Esophagus squamous epithelium (tissue), 5 donors: ENCODE data around the gene CD83. TPM values are rescaled to one million over a fixed set of nuclear protein-coding genes. Genes with fewer than 3 reads are reported as not detected.
A peak's percentile ranks its signal among the peaks of the same experiment; 100 is the strongest.

ENCODE experiments used
- DNase-seq: peaks from one replicate; lab custom pipeline; 2025; lab: John Stamatoyannopoulos, UW
- H3K27ac ChIP-seq, 4 donors: fragments of 200-600 bp; sonication (generic); one replicate each; pipeline ENCODE4 v1.5.1; 2016 to 2019; ENCODE audit warnings: mild to moderate bottlenecking in 1 of 4
- H3K27me3 ChIP-seq, 4 donors: fragments of 200-600 bp; sonication (generic); 1 replicate in 3 of 4; 2 replicates in 1 of 4; pipeline versions ENCODE4 v1.5.1 to v1.6.0; 2017 to 2021; ENCODE audit warnings: antibody characterized with exemption in 1 of 4
- H3K36me3 ChIP-seq, 3 donors: fragments of 200-600 bp; sonication (generic); one replicate each; pipeline ENCODE4 v1.5.1; 2016 to 2019
- H3K4me1 ChIP-seq, 3 donors: fragments of 200-600 bp; sonication (generic); one replicate each; pipeline ENCODE4 v1.5.1; 2017 to 2019
- H3K4me3 ChIP-seq, 4 donors: fragments of 200-600 bp; sonication (generic); 1 replicate in 3 of 4; 2 replicates in 1 of 4; pipeline ENCODE4 v1.5.1; 2016 to 2019; ENCODE audit warnings: mild to moderate bottlenecking in 2 of 4, moderate library complexity in 1 of 4
- H3K9me3 ChIP-seq, 3 donors: fragments of 200-600 bp; sonication (generic); one replicate each; pipeline ENCODE4 v1.5.1; 2016 to 2019
- CTCF ChIP-seq, 6 experiments: fragments of 450-650 bp in 4 of 6; fragments of 200-600 bp in 2 of 6; sonication (generic) in 2 of 6; IDR thresholded peaks; one replicate each; pipeline ENCODE4 v1.5.1; 2016 to 2019; ENCODE audit warnings: antibody characterized with exemption in 6 of 6, mild to moderate bottlenecking in 4 of 6, moderate library complexity in 4 of 6
- POLR2A ChIP-seq, 4 donors: fragments of 450-650 bp; IDR thresholded peaks; one replicate each; pipeline ENCODE4 v1.6.1; 2017; ENCODE audit warnings: antibody characterized with exemption in 4 of 4, mild to moderate bottlenecking in 4 of 4, moderate library complexity in 3 of 4
- whole genome bisulfite sequencing, 2 donors: methylation state at CpG; one replicate each; pipeline ENCODE4 v1.1.5; 2018; 5-methylcytosine and 5-hydroxymethylcytosine counted together
- intact Hi-C: fragments of 100-400 bp; cut with DNase I; formaldehyde crosslinking; loops from one replicate; pipeline ENCODE4 v1.15.0; 2022
- total RNA-seq, 4 donors: library from RNA; depleted of rRNA; stranded (reverse); fragments of >200 nt; gene quantifications; one replicate each; pipeline ENCODE4 v1.1.0, GENCODE V29; 2016
- donor health status: DM: yes; HTN: yes; CAD: no.

The CD83 gene
- total RNA-seq, 4 donors from 2014 or later = 0.56 to 2.8 (median 1.1) TPM

- no peak overlapping the region for H3K4me3 ChIP-seq
- intact Hi-C loops = no loop called here
- H3K27me3 ChIP-seq = peaks cover 0 to 9% (median 0%) of the 10 kb centered on the region in 4 donors
- TF ChIP-seq CTCF (IDR thresholded peaks at IDR 0.05) = no peak
- H3K9me3 ChIP-seq = no peaks in the 10 kb centered on the region
- no peaks in the 10 kb centered on the region for H3K36me3 ChIP-seq
- no peak for DNase-seq
- WGBS, 2 donors = 59 to 66% methylated on average over 6 to 7 of the region's 7 CpGs
- H3K27ac ChIP-seq = no peak overlapping the region
- peaks cover 3 to 32% (median 7%) of the 10 kb centered on the region in 3 donors for H3K4me1 ChIP-seq
These were observed 28.3 kb upstream of the CD83 start for GRCh38 chr6:14089224-14089623.

GRCh38 chr6:14091339-14091978 is 26.1 kb upstream of the CD83 start:
- H3K27ac ChIP-seq = no peak overlapping the region
- no peaks in the 10 kb centered on the region for H3K36me3 ChIP-seq
- H3K9me3 ChIP-seq = no peaks in the 10 kb centered on the region
- no peak for DNase-seq
- 87 to 91% methylated on average over 4 of the region's 4 CpGs for WGBS, 2 donors
- no peak overlapping the region for H3K4me3 ChIP-seq
- H3K27me3 ChIP-seq = peaks cover 0 to 9% (median 0%) of the 10 kb centered on the region in 4 donors
- TF ChIP-seq POLR2A (IDR thresholded peaks at IDR 0.05) (no peak), CTCF (IDR thresholded peaks at IDR 0.05) (no peak)
- intact Hi-C loops = no loop called here
- H3K4me1 ChIP-seq = peaks cover 3 to 16% (median 4%) of the 10 kb centered on the region in 3 donors

- Histone ChIP-seq H3K27ac (no peak overlapping the region), H3K27me3 (peaks cover 0 to 9% (median 0%) of the 10 kb centered on the region in 4 donors), H3K4me3 (no peak overlapping the region), H3K36me3 (no peaks in the 10 kb centered on the region), H3K4me1 (peaks cover 3 to 13% (median 4%) of the 10 kb centered on the region in 3 donors), H3K9me3 (no peaks in the 10 kb centered on the region)
- TF ChIP-seq CTCF (IDR thresholded peaks at IDR 0.05) (no peak), POLR2A (IDR thresholded peaks at IDR 0.05) (no peak)
- no peak for DNase-seq
- WGBS, 2 donors = 83 to 89% methylated on average over 3 of the region's 3 CpGs
- intact Hi-C loops = no loop called here
These were observed 25.3 kb upstream of the CD83 start for GRCh38 chr6:14092316-14092715.

- Histone ChIP-seq H3K27me3 (peaks cover 0 to 9% (median 0%) of the 10 kb centered on the region in 4 donors), H3K4me3 (no peak overlapping the region), H3K4me1 (peaks cover 3 to 13% (median 4%) of the 10 kb centered on the region in 3 donors), H3K9me3 (no peaks in the 10 kb centered on the region), H3K27ac (peak overlapping the region in 1 of 4 donors; percentile 20), H3K36me3 (no peaks in the 10 kb centered on the region)
- intact Hi-C loops = no loop called here
- DNase-seq = no peak
- TF ChIP-seq CTCF (IDR thresholded peaks at IDR 0.05) = no peak
- no peak for TF ChIP-seq POLR2A (IDR thresholded peaks at IDR 0.05)
- 43 to 52% methylated on average over 11 of the region's 11 CpGs for WGBS, 2 donors
These were observed 24.5 kb upstream of the CD83 start for GRCh38 chr6:14092838-14093789.

- H3K4me3 ChIP-seq = no peak overlapping the region
- H3K36me3 ChIP-seq = no peaks in the 10 kb centered on the region
- peaks cover 0 to 9% (median 0%) of the 10 kb centered on the region in 4 donors for H3K27me3 ChIP-seq
- TF ChIP-seq CTCF (IDR thresholded peaks at IDR 0.05) = no peak
- no peak for TF ChIP-seq POLR2A (IDR thresholded peaks at IDR 0.05)
- no peaks in the 10 kb centered on the region for H3K9me3 ChIP-seq
- intact Hi-C loops = no loop called here
- no peak overlapping the region for H3K27ac ChIP-seq
- WGBS, 2 donors = 89 to 91% methylated on average over 4 of the region's 4 CpGs
- H3K4me1 ChIP-seq = peaks cover 3 to 13% (median 4%) of the 10 kb centered on the region in 3 donors
- DNase-seq = no peak
These were observed 22.9 kb upstream of the CD83 start for GRCh38 chr6:14094721-14095120.
